Hepatocyte (in vitro differentiated cells): ENCODE results near the gene PHGDH.

Source experiments
- CTCF ChIP-seq: fragments of 200-600 bp; sonication (generic); IDR thresholded peaks from 2 replicates; pipeline ENCODE4 v1.5.1; 2016; ENCODE audit warnings: antibody characterized with exemption, mild to moderate bottlenecking; ENCODE audit not compliant: poor library complexity
- EZH2 ChIP-seq: fragments of 200-600 bp; sonication (generic); IDR thresholded peaks from 2 replicates; pipeline ENCODE4 v1.6.1; 2016; ENCODE audit warnings: antibody characterized with exemption, mild to moderate bottlenecking, borderline replicate concordance
- EZH2phosphoT487 ChIP-seq: fragments of 200-600 bp; sonication (generic); IDR thresholded peaks from one replicate; pipeline ENCODE4 v1.6.1; 2018; ENCODE audit warnings: antibody characterized with exemption, mild to moderate bottlenecking, low read depth, moderate library complexity; ENCODE audit not compliant: unreplicated experiment, severe bottlenecking

- TF ChIP-seq CTCF = no peak
- no peak for TF ChIP-seq EZH2
- TF ChIP-seq EZH2phosphoT487 = no peak
These were observed 24.2 kb upstream of the PHGDH start for GRCh38 chr1:119687434-119688079.
